SK-N-SH (cell line): ENCODE results near the gene PRAF2. TPM values are rescaled to one million over a fixed set of nuclear protein-coding genes. Genes with fewer than 3 reads are reported as not detected.

Experiments
- CTCF ChIA-PET: fragments of 300-600, 350-600 bp; formaldehyde crosslinking; extraction: SDS; loops from one replicate; lab custom pipeline; 2021; lab: Yijun Ruan, JAX
- POLR2A ChIA-PET: fragments of 350-600 bp; sonication (Branson Sonifier 250); formaldehyde crosslinking; extraction: SDS; loops from one replicate; lab custom pipeline; 2020; ENCODE audit warnings: antibody characterized with exemption, inconsistent platforms; lab: Yijun Ruan, JAX
- DNase-seq: peaks from one replicate; pipeline ENCODE4 v3.0.0; 2012
- H2AFZ ChIP-seq: fragments of 200-600 bp; sonication (generic); 2 replicates; pipeline ENCODE4 v1.8.1; 2016; ENCODE audit warnings: antibody characterized with exemption, mild to moderate bottlenecking, low read depth
- H3F3A ChIP-seq: fragments of 200-600 bp; sonication (generic); replicated peaks from 2 replicates; pipeline ENCODE3; 2016; ENCODE audit warnings: antibody characterized with exemption, mild to moderate bottlenecking; ENCODE audit not compliant: insufficient read depth
- H3K27ac ChIP-seq, 2 experiments: fragments of 200-500 bp in 1 of 2; fragments of 200-600 bp in 1 of 2; sonication (Bioruptor generic) in 1 of 2; sonication (generic), shearing (Covaris generic) in 1 of 2; 2 replicates each; pipeline versions ENCODE4 v1.5.1 to v1.6.1; 2014 to 2016; ENCODE audit warnings: low read depth in 2 of 2, inconsistent platforms in 1 of 2, low read length in 1 of 2, mild to moderate bottlenecking in 1 of 2, mixed read lengths in 1 of 2
- H3K27me3 ChIP-seq: fragments of 200-600 bp; sonication (generic), shearing (Covaris generic); 2 replicates; pipeline ENCODE4 v1.6.1; 2016; ENCODE audit warnings: mixed run types; ENCODE audit not compliant: insufficient read depth
- H3K36me3 ChIP-seq, 2 experiments: fragments of 200-500 bp in 1 of 2; fragments of 200-600 bp in 1 of 2; sonication (Bioruptor generic) in 1 of 2; sonication (generic) in 1 of 2; replicated peaks in 1 of 2; 2 replicates each; pipeline versions ENCODE3 to v1.5.1; 2014 to 2016; ENCODE audit warnings: low read length in 1 of 2, mild to moderate bottlenecking in 1 of 2; ENCODE audit not compliant: insufficient read depth in 2 of 2, control insufficient read depth in 1 of 2
- H3K4me1 ChIP-seq, 2 experiments: fragments of 200-500 bp in 1 of 2; fragments of 200-600 bp in 1 of 2; sonication (Bioruptor generic) in 1 of 2; sonication (generic), shearing (Covaris generic) in 1 of 2; 2 replicates each; pipeline versions ENCODE4 v1.5.1 to v1.6.1; 2014 to 2016; ENCODE audit warnings: low read depth in 1 of 2, low read length in 1 of 2, mixed run types in 1 of 2; ENCODE audit not compliant: insufficient read depth in 2 of 2, control insufficient read depth in 1 of 2
- H3K4me2 ChIP-seq: fragments of 200-600 bp; sonication (generic), shearing (Covaris generic); 2 replicates; pipeline ENCODE4 v1.6.1; 2017; ENCODE audit warnings: mixed run types
- H3K4me3 ChIP-seq, 2 experiments: fragments of 200-500 bp in 1 of 2; fragments of 200-600 bp in 1 of 2; sonication (Bioruptor generic) in 1 of 2; sonication (generic), shearing (Covaris generic) in 1 of 2; 2 replicates each; pipeline versions ENCODE4 v1.5.1 to v1.8.1; 2014 to 2016; ENCODE audit warnings: low read depth in 2 of 2, inconsistent platforms in 1 of 2, low read length in 1 of 2, mild to moderate bottlenecking in 1 of 2, mixed read lengths in 1 of 2, moderate library complexity in 1 of 2
- H3K79me2 ChIP-seq: fragments of 200-600 bp; sonication (generic); 2 replicates; pipeline ENCODE4 v1.8.1; 2017; ENCODE audit warnings: mild to moderate bottlenecking; ENCODE audit not compliant: insufficient read depth
- H3K9ac ChIP-seq: fragments of 200-600 bp; sonication (generic); 2 replicates; pipeline ENCODE4 v1.6.1; 2017; ENCODE audit warnings: mixed run types
- H3K9me2 ChIP-seq: fragments of 200-600 bp; sonication (generic); 2 replicates; pipeline ENCODE4 v1.6.1; 2017; ENCODE audit warnings: mixed run types
- H3K9me3 ChIP-seq: fragments of 200-600 bp; sonication (generic); 2 replicates; pipeline ENCODE4 v1.6.1; 2017; ENCODE audit warnings: mixed run types, mild to moderate bottlenecking, moderate library complexity
- H4K20me1 ChIP-seq: fragments of 200-600 bp; sonication (generic); 2 replicates; pipeline ENCODE4 v1.6.1; 2017; ENCODE audit warnings: mild to moderate bottlenecking, mixed run types; ENCODE audit not compliant: insufficient read depth
- CHD2 ChIP-seq: fragments of 150-350 bp; IDR thresholded peaks from 2 replicates; pipeline ENCODE4 v1.6.1; 2018; ENCODE audit warnings: low read length; ENCODE audit not compliant: partially characterized antibody
- ELF1 ChIP-seq: IDR thresholded peaks from 2 replicates; pipeline ENCODE4 v1.4.0; 2012
- FOSL2 ChIP-seq: IDR thresholded peaks from 2 replicates; pipeline ENCODE4 v1.4.0; 2012; ENCODE audit warnings: low read depth, mild to moderate bottlenecking, moderate library complexity, borderline replicate concordance
- FOXJ3 ChIP-seq: sonication (generic); formaldehyde crosslinking; IDR thresholded peaks from 2 replicates; pipeline ENCODE4 v1.5.1; 2020; ENCODE audit warnings: mild to moderate bottlenecking, missing genetic modification reagents
- GABPA ChIP-seq: IDR thresholded peaks from 2 replicates; pipeline ENCODE4 v1.4.0; 2012; ENCODE audit warnings: low read depth, mild to moderate bottlenecking
- NFIC ChIP-seq: IDR thresholded peaks from 2 replicates; pipeline ENCODE4 v1.4.0; 2012; ENCODE audit warnings: borderline replicate concordance
- NRF1 ChIP-seq: IDR thresholded peaks from 2 replicates; pipeline ENCODE4 v1.6.1; 2012; ENCODE audit warnings: low read depth, mild to moderate bottlenecking, low read length
- POLR2AphosphoS5 ChIP-seq: IDR thresholded peaks from 2 replicates; pipeline ENCODE4 v1.6.1; 2012; ENCODE audit warnings: low read depth, low read length
- RCOR1 ChIP-seq: fragments of 150-350 bp; IDR thresholded peaks from 2 replicates; pipeline ENCODE4 v1.6.1; 2017; ENCODE audit warnings: antibody characterized with exemption, low read length
- RXRA ChIP-seq: IDR thresholded peaks from 2 replicates; pipeline ENCODE4 v1.4.0; 2012; ENCODE audit warnings: low read depth, mild to moderate bottlenecking, borderline replicate concordance
- SMC3 ChIP-seq: IDR thresholded peaks from 2 replicates; pipeline ENCODE4 v1.6.1; 2012; ENCODE audit warnings: low read depth, low read length, improper control_type of control experiment
- TAF1 ChIP-seq: IDR thresholded peaks from 2 replicates; pipeline ENCODE4 v1.6.1; 2012; ENCODE audit warnings: low read depth, mild to moderate bottlenecking, low read length, moderate library complexity, borderline replicate concordance
- TCF12 ChIP-seq: IDR thresholded peaks from 2 replicates; pipeline ENCODE4 v1.4.0; 2012
- YY1 ChIP-seq: IDR thresholded peaks from 2 replicates; pipeline ENCODE4 v1.4.0; 2012; ENCODE audit warnings: low read depth, mild to moderate bottlenecking
- WGBS: methylation state at CpG from one replicate; pipeline ENCODE4 v1.1.6; 2017; ENCODE audit warnings: low lambda C conversion rate; 5-methylcytosine and 5-hydroxymethylcytosine counted together
- polyA plus RNA-seq, 3 experiments: library from polyadenylated mRNA; depleted of rRNA; stranded (reverse); fragments of >200 nt; gene quantifications; 2 replicates each; pipeline ENCODE4 v1.2.3, GENCODE V29; 2012
- TF ChIP-seq, protein P1 (sequence below): IDR thresholded peaks from 2 replicates; pipeline ENCODE4 v1.4.0; 2012; ENCODE audit warnings: low read depth, borderline replicate concordance
- TF ChIP-seq, protein P2 (sequence below): fragments of 200-600 bp; sonication (generic); IDR thresholded peaks from 2 replicates; pipeline ENCODE4 v1.6.1; 2017; ENCODE audit warnings: antibody characterized with exemption, mild to moderate bottlenecking, moderate library complexity
- TF ChIP-seq, protein P3 (sequence below): IDR thresholded peaks from 2 replicates; pipeline ENCODE4 v1.4.0; 2012; ENCODE audit warnings: low read depth, borderline replicate concordance
- TF ChIP-seq, protein P4 (sequence below): fragments of 150-350 bp; IDR thresholded peaks from 2 replicates; pipeline ENCODE4 v1.6.1; 2016; ENCODE audit warnings: mild to moderate bottlenecking, low read depth, low read length
- TF ChIP-seq, protein P5 (sequence below): IDR thresholded peaks from 2 replicates; pipeline ENCODE4 v1.6.1; 2012; ENCODE audit warnings: mild to moderate bottlenecking, low read depth, low read length, moderate library complexity

PRAF2 gene
- polyA plus RNA-seq, 1 of the 3 experiments (the other 2 are of a cell fraction), result 91.9 TPM

DNA sequence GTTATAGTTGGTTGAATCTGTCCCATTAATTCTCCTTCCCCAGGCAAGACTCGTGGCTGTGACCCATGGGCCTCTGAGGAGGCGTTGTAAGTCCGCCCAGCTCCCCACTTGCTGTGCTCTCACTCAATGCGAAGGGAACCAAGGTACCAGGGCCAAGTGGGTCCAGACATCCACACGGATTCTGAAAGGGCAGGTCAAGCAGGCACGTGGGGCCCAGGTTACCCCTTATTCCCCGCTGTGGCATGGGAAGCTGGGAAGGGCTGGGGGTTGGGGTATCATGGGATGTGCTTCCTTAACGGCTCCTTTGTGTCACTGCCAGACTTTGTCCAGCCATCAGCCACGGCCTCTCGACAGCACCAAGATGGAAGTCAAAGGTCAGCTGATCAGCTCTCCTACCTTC lies 11.9 kb downstream of the PRAF2 start:
- H3K36me3 ChIP-seq, result no peaks in the 10 kb centered on the region
- 62% methylated on average over 5 of the region's 10 CpGs for WGBS
- H2AFZ ChIP-seq, result no peak overlapping the region
- H3K27ac ChIP-seq, result no peak overlapping the region
- H3K4me2 ChIP-seq, result no peak overlapping the region
- no peak overlapping the region for H3K9ac ChIP-seq
- H3K9me3 ChIP-seq, result no peaks in the 10 kb centered on the region
- DNase-seq, result no peak
- H3F3A ChIP-seq, result no peaks in the 10 kb centered on the region
- no peaks in the 10 kb centered on the region for H3K9me2 ChIP-seq
- TF ChIP-seq NRF1, result no peak
- TF ChIP-seq YY1, result no peak
- no peak for TF ChIP-seq RCOR1
- TF ChIP-seq, protein P1, sequence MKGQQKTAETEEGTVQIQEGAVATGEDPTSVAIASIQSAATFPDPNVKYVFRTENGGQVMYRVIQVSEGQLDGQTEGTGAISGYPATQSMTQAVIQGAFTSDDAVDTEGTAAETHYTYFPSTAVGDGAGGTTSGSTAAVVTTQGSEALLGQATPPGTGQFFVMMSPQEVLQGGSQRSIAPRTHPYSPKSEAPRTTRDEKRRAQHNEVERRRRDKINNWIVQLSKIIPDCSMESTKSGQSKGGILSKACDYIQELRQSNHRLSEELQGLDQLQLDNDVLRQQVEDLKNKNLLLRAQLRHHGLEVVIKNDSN, result no peak
- no peak for TF ChIP-seq NFIC
- no peak for TF ChIP-seq GABPA
- no peak for TF ChIP-seq TAF1
- TF ChIP-seq FOSL2, result no peak
- TF ChIP-seq SMC3, result no peak
- TF ChIP-seq TCF12, result no peak
- TF ChIP-seq, all 33 proteins: peak for 0
- ChIA-PET CTCF (no interaction called here), POLR2A (no interaction called here)
- Histone ChIP-seq H3K79me2 (no peaks in the 10 kb centered on the region), H3K4me3 (no peak overlapping the region), H3K4me1 (no peaks in the 10 kb centered on the region), H3K27me3 (peaks cover 3% of the 10 kb centered on the region; the same call in 1 of the 2 replicates), H4K20me1 (no peaks in the 10 kb centered on the region)

DNA sequence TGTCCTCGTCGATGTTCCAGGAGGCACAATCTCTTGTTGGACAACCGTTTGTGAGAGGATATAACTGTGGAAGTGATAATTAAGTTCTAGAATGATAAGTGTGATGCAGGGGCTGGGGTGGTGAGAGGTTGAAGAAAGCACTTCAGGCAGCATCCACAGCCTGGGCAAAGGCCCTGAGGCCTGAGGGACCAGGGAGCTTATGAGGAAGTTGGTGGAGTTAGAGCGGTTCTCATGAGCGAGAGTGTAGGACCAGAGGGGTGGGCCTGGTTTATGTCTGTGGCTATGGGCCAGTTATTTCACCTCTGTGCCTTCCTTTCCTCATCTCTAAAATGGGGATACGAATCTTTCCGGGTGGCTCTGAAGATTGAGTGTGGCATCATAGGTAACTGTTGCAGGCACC lies 12.3 kb downstream of the PRAF2 start:
- Histone ChIP-seq H3F3A (no peaks in the 10 kb centered on the region), H3K4me2 (no peak overlapping the region), H3K9me2 (no peaks in the 10 kb centered on the region), H2AFZ (no peak overlapping the region), H3K9me3 (no peaks in the 10 kb centered on the region), H3K4me3 (no peak overlapping the region), H3K9ac (no peak overlapping the region), H3K79me2 (no peaks in the 10 kb centered on the region), H3K4me1 (no peaks in the 10 kb centered on the region), H4K20me1 (no peaks in the 10 kb centered on the region), H3K27me3 (peaks cover 3% of the 10 kb centered on the region; the same call in 1 of the 2 replicates), H3K36me3 (no peaks in the 10 kb centered on the region), H3K27ac (no peak overlapping the region)
- WGBS, result 65% methylated on average over 7 of the region's 7 CpGs
- DNase-seq, result no peak
- ChIA-PET CTCF (no interaction called here), POLR2A (no interaction called here)
- TF ChIP-seq FOXJ3 (CRISPR knock-in tag) (no peak), TCF12 (no peak), YY1 (no peak), RCOR1 (no peak), CHD2 (no peak), NRF1 (no peak), NFIC (no peak), GABPA (no peak), ELF1 (no peak), RXRA (no peak), POLR2AphosphoS5 (no peak)
- TF ChIP-seq, protein P2, sequence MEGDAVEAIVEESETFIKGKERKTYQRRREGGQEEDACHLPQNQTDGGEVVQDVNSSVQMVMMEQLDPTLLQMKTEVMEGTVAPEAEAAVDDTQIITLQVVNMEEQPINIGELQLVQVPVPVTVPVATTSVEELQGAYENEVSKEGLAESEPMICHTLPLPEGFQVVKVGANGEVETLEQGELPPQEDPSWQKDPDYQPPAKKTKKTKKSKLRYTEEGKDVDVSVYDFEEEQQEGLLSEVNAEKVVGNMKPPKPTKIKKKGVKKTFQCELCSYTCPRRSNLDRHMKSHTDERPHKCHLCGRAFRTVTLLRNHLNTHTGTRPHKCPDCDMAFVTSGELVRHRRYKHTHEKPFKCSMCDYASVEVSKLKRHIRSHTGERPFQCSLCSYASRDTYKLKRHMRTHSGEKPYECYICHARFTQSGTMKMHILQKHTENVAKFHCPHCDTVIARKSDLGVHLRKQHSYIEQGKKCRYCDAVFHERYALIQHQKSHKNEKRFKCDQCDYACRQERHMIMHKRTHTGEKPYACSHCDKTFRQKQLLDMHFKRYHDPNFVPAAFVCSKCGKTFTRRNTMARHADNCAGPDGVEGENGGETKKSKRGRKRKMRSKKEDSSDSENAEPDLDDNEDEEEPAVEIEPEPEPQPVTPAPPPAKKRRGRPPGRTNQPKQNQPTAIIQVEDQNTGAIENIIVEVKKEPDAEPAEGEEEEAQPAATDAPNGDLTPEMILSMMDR, result no peak
- TF ChIP-seq, protein P3, sequence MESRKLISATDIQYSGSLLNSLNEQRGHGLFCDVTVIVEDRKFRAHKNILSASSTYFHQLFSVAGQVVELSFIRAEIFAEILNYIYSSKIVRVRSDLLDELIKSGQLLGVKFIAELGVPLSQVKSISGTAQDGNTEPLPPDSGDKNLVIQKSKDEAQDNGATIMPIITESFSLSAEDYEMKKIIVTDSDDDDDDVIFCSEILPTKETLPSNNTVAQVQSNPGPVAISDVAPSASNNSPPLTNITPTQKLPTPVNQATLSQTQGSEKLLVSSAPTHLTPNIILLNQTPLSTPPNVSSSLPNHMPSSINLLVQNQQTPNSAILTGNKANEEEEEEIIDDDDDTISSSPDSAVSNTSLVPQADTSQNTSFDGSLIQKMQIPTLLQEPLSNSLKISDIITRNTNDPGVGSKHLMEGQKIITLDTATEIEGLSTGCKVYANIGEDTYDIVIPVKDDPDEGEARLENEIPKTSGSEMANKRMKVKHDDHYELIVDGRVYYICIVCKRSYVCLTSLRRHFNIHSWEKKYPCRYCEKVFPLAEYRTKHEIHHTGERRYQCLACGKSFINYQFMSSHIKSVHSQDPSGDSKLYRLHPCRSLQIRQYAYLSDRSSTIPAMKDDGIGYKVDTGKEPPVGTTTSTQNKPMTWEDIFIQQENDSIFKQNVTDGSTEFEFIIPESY, result no peak
- TF ChIP-seq, protein P4, sequence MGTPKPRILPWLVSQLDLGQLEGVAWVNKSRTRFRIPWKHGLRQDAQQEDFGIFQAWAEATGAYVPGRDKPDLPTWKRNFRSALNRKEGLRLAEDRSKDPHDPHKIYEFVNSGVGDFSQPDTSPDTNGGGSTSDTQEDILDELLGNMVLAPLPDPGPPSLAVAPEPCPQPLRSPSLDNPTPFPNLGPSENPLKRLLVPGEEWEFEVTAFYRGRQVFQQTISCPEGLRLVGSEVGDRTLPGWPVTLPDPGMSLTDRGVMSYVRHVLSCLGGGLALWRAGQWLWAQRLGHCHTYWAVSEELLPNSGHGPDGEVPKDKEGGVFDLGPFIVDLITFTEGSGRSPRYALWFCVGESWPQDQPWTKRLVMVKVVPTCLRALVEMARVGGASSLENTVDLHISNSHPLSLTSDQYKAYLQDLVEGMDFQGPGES, result no peak
- TF ChIP-seq, protein P5, sequence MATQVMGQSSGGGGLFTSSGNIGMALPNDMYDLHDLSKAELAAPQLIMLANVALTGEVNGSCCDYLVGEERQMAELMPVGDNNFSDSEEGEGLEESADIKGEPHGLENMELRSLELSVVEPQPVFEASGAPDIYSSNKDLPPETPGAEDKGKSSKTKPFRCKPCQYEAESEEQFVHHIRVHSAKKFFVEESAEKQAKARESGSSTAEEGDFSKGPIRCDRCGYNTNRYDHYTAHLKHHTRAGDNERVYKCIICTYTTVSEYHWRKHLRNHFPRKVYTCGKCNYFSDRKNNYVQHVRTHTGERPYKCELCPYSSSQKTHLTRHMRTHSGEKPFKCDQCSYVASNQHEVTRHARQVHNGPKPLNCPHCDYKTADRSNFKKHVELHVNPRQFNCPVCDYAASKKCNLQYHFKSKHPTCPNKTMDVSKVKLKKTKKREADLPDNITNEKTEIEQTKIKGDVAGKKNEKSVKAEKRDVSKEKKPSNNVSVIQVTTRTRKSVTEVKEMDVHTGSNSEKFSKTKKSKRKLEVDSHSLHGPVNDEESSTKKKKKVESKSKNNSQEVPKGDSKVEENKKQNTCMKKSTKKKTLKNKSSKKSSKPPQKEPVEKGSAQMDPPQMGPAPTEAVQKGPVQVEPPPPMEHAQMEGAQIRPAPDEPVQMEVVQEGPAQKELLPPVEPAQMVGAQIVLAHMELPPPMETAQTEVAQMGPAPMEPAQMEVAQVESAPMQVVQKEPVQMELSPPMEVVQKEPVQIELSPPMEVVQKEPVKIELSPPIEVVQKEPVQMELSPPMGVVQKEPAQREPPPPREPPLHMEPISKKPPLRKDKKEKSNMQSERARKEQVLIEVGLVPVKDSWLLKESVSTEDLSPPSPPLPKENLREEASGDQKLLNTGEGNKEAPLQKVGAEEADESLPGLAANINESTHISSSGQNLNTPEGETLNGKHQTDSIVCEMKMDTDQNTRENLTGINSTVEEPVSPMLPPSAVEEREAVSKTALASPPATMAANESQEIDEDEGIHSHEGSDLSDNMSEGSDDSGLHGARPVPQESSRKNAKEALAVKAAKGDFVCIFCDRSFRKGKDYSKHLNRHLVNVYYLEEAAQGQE, result no peak
